ENCODE results near the gene NTS.

NTS gene

DNA sequence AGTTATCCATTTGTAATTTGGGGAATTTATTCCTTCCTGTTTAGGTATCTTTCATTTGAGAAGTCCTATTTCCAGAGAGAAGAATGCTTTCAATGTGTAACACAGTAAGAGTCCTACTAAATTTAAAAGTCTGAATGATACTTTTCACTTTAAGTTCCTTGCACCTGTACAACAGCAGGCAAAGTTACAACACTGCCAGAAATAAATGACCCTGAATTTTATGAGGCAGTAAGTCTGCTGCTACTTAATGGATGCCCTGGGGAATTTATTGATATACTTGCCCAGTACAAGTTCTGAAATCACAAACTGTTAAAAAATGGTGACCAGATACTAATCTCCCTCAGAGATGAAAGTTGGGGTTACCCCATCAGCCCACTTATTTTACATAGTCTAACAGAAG lies 53.1 kb downstream of the NTS start:
- no peak for DNase-seq

All from stimulated activated CD4-positive, alpha-beta T cell treated with anti-CD3 and anti-CD28 coated beads, Interleukin-12 subunit alpha, Interleukin-12 subunit beta, amount 100 ng/mL, for 4 hours (primary cell).